NCI-H146 (cell line): Measurements from ENCODE around the gene DRD4.

Experiments
- DNase-seq: peaks from one replicate; lab custom pipeline; 2025; lab: John Stamatoyannopoulos, UW

DRD4 gene

GRCh38 chr11:610146-610801 lies 26.8 kb upstream of the DRD4 start:
- DNase-seq, result no peak

- DNase-seq, result no peak
Measured at GRCh38 chr11:611001-611996, 25.8 kb upstream of the DRD4 start.

DNA sequence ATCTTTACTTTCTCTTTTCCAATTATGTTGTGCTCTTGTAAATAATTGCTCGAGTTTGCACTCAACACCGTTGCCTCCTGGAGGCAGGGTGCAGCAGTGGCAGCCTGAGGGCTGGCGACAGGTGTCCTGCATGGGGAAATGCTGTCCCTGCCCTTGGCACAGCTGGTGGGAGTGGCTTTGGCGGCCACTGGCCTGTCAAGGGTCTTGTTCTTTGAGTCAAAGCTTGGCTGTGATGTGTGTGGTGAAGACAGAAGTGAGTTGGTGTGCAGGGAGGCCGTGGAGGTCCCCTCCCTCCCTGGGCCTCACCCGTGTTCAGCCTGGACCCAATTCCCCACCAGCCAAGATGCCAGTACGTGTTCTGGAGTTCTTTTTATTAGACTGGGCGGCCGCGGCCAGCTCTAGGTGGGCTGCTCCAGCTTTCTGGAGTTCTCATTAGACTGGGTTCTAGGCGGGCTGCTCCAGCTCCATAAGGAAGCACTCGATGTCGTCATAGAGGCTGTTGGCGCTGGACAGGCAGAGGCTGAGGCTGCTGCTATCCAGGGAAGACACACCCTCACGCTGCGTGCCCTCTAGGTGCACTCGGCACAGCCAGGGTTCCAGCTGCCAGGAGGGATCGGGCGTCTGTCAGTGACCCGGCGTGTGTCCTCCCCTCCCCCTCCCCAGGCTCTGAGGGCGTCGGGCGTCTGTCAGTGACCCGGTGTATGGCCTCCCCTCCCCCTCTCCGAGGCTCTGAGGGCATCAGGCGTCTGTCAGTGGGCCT lies 24.7 kb upstream of the DRD4 start:
- DNase-seq, result peak; percentile 8

DNA sequence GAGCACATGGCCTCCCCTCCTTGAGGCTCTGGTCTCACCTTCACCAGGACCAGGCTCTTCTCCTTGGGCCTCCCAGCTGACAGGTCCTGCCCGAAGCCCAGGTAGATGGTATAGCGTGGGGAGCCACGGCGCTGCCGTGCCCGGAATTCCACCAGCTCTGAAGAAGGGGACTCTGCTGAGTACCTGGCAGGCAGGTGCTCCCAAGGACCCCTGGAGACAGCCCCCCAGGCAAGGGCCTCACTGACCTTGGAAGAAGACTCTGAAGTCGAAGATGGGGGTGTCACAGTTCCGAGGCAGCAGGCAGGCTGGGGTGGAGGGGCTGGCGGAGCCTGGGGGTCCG lies 24.1 kb upstream of the DRD4 start:
- no peak for DNase-seq

- peak; percentile 18 for DNase-seq
Measured at GRCh38 chr11:613369-613968, 23.6 kb upstream of the DRD4 start.

GRCh38 chr11:614021-614622 lies 22.9 kb upstream of the DRD4 start:
- DNase-seq, result no peak

DNA sequence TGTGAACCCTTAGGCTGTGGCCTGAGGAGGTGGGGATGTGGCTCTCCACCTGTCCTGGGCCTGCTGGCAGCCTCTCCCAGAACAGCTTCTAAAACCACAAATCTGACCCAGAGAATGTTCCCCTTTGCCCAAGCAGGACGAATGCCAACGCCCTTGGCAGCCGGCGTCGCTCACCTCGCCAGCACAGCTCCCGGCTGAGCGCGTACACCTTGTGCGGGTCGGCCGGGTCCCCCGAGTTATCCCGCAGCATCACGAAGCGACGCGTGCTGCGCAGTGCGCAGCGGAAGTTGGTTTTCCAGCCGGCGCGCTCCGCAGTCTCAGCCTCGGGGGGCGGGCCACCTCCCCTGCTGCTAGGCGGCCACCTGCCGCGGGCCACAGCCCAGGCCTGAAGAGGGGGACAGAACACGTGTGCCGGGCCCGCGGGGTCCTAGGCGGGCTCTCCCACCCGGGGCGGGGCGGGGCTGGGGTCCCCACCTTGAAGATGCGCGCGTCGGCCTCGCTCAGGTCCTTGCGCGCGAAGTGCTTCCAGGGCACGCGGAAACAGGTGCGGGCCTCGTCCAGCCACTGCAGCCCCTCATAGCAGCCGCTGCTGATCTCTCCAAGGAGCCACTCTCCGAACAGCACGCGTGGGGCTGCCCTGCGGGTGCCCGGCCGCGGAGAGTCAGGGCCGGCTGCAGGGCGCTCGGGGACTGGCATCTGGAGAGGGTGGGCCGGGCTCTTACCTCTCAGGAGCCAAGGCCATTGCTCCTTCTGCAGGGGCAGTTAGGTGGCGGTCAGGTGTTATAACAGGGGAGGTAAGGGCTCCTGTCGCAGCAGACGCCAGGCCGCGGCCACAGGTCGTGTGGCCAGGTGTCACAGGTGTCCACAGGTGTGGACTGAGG lies 22.2 kb upstream of the DRD4 start:
- no peak for DNase-seq

DNA sequence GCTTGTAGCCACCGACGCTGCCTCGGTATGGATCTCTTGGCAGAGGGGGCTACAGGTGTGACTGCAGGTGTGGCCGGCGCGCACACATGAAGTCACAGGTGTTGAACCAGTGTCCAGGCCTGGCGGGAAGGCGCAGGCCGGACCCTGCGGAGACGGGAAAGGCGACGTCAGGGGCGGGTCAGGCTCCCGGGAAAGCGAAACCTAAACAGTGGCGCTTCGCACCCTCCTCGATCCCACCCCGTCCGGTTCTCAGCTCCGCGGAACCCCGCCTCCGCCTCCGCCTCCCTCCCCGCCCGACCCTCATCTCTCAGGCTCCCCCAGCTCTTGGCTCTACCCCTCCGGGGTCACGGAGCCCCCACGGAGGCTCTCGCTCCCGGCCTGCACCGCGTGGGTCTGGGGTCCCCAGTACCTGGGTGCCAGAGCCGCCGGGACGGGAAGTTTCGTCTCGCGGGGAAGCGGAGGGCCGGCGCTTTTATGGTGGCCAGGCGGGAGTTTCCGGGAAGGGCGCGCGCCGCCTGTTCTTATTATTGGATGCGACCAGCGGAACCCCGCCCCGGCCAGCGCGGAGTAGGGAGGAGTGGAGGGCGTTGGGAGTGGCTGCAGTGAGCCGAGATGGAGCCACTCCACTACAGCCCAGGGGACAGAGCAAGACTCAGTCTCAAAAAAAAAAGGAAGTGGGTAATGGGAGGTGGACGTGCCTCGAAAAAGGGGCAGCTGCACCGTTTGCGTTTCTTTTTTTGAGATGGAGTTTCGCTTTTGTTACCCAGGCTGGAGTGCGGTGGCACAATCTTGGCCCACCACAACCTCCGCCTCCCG lies 21.4 kb upstream of the DRD4 start, which contains the start of gene IRF7:
IRF7 (minus strand) TSS at position 447 of the 816 bp plus-strand sequence. CDS start 586 bp downstream, outside the sequence.
- peak; percentile 74 for DNase-seq

DNA sequence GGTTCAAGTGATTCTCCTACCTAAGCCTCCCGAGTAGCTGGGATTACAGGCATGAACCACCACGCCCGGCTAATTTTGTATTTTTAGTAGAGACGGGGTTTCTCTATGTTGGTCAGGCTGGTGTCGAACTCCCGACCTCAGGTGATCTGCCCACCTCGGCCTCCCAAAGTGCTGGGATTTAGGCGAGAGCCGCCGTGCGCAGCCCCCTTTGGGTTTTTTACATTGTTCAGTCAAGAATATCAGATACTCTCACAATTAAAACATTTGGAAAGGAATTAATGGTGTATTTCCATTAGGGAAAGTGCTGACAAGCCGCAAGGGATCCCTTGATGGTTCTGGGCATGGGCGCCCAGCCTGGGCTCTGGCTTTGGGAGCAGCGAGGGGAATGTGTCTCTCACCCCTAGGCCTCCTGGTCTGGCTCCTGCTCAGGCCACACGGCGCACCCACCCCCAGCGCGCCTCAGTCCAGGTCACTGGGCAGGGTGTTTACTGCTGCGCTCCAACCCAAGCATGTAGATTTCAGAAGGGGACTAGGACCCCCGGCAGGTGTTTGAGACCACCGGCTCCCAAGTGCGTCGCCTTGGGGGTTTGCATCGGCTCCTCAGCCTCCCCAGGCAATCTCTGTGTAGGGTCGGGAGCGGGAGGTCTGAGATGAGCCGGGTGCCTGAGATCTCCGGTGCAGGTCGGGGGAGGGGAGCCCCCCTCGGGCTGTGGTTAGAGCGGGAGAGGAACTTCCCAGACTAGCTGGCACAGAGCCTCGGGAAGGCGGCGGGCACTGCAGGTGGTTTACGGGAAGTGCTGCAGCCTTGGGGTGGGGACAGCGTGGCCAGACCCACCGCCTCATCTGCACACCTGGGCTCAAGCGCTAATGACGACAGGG lies 20.5 kb upstream of the DRD4 start:
- no peak for DNase-seq

DNA sequence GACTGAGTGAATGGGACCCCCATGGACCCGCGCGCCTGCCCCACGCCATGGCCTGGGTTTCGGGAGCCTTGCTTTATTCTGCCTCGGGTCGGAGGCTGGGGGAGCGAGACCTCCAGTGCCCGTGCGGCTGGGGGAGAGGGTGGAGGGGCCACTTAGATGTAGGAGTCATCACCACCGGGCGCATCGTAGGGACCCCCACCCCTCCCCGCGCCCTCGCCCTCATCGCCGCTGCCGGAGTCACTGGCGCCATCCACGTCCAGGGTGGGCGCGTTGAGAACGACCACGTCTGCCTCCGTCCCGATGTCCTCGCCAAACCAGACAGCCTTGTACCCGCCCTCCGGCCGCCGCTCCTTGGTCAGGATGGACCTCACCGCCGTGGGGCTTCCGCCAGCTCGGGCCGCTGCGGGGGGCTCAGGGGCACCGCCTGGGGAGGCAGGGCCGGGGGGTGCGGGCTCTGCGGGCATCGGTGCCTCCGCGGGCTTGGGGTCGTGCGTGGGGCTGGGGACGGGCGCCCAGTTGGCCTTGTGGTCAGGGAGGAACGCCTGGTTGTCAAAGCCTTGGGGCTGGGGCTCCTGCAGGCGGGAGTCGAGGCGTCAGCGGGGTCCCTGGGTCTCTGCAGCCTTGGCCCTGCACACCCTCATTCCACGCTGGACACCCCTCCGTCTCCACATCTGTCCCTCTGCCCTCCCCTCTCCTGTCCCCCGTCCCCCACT lies 19.7 kb upstream of the DRD4 start:
- no peak for DNase-seq

- no peak for DNase-seq
Measured at GRCh38 chr11:617912-618682, 19.0 kb upstream of the DRD4 start.

DNA sequence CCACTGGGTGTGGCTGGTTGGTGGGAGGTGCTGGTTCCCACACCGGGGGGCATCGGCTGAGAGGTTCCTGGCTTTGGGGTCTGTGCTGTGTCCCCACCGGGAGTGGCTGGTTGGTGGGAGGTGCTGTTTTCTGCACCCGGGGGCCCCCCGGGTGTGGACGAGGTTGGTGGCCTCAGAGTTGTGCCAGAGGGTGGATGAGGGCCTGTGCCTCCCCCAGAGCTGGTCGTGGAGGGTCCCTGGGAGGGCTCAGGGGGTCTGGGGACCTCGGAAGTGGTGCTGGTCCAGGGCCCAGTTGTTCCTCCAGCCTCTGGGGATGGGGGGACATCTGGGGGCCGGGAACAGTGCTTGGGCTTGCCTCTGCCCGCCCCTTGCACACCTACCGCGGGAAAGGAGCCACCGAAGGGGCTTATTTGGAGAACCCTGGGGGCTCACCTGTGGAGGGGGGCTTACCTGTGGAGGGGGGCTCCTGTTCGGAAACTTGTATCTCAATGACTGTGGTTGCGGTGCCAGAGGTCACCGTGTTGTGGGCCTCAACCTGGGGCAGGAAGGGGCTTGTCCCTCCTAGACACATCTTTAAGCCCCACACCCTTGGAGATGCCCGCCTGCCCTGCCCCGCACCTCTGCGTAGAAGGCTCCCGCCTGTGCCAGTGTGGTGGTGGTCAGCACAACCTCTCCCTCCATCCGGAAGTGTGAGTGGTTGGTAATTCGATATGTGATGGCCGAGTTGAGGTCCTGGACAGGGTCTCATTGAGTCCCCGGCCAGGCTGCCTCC lies 18.0 kb upstream of the DRD4 start:
- no peak for DNase-seq

- DNase-seq, result no peak
Measured at GRCh38 chr11:619628-620050, 17.4 kb upstream of the DRD4 start.

GRCh38 chr11:620201-620600 lies 16.9 kb upstream of the DRD4 start:
- DNase-seq, result no peak

GRCh38 chr11:620935-621814 lies 15.9 kb upstream of the DRD4 start:
- DNase-seq, result no peak
